Stimulated activated CD8-positive, alpha-beta memory T cell treated with anti-CD3 and anti-CD28 coated beads, Interleukin-7, amount 100 ng/mL, for 48 hours (primary cell): ENCODE results near the gene UVSSA.
"Not testable (repeated sequence)": the region's sequence is repeated elsewhere in the genome, so short reads cannot be mapped to it uniquely, and the experiment has no call there.

Experiments used
- DNase-seq, 2 donors: peaks; one replicate each; pipeline ENCODE4 v3.0.0-alpha.2; 2020; ENCODE audit warnings: low read depth in 1 of 2; ENCODE audit errors: extremely low read depth in 1 of 2

The UVSSA gene

GRCh38 chr4:1362046-1362445, 15.0 kb downstream of the UVSSA start:
- no peak for DNase-seq

- no peak for DNase-seq
These were observed 15.5 kb downstream of the UVSSA start for GRCh38 chr4:1362521-1362920.

- no peak for DNase-seq
These were observed 16.5 kb downstream of the UVSSA start for GRCh38 chr4:1363513-1363912.

GRCh38 chr4:1364217-1364616, 17.2 kb downstream of the UVSSA start:
- no peak for DNase-seq

GRCh38 chr4:1364748-1365147, 17.7 kb downstream of the UVSSA start:
- DNase-seq = no peak

GRCh38 chr4:1365271-1366178, 18.5 kb downstream of the UVSSA start:
- DNase-seq = no peak

- DNase-seq = no peak
These were observed 19.6 kb downstream of the UVSSA start for GRCh38 chr4:1366371-1367229.

GRCh38 chr4:1367230-1367935, 20.4 kb downstream of the UVSSA start:
- no peak for DNase-seq

GRCh38 chr4:1367936-1368289, 20.9 kb downstream of the UVSSA start:
- no peak for DNase-seq

GRCh38 chr4:1368421-1369090, 21.5 kb downstream of the UVSSA start:
- DNase-seq = no peak

GRCh38 chr4:1369091-1369450, 22.1 kb downstream of the UVSSA start:
- DNase-seq = no peak

- DNase-seq = no peak
These were observed 22.6 kb downstream of the UVSSA start for GRCh38 chr4:1369479-1370079.

- DNase-seq = no peak
These were observed 23.5 kb downstream of the UVSSA start for GRCh38 chr4:1370321-1371124.

- no peak for DNase-seq
These were observed 24.5 kb downstream of the UVSSA start for GRCh38 chr4:1371176-1372165.

GRCh38 chr4:1372576-1372975, 25.6 kb downstream of the UVSSA start:
- not testable (repeated sequence) for DNase-seq

GRCh38 chr4:1373892-1374705, 27.1 kb downstream of the UVSSA start:
- no peak for DNase-seq

GRCh38 chr4:1374706-1375045, 27.7 kb downstream of the UVSSA start:
- no peak for DNase-seq
